SH-SY5Y (cell line): ENCODE results near the gene C2orf72.

Source experiments
- GATA2 ChIP-seq: IDR thresholded peaks from 2 replicates; pipeline ENCODE4 v1.6.1; 2011; ENCODE audit warnings: mild to moderate bottlenecking, low read depth, low read length
- GATA3 ChIP-seq: IDR thresholded peaks from 2 replicates; pipeline ENCODE4 v1.6.1; 2011; ENCODE audit warnings: low read depth, mild to moderate bottlenecking, low read length, moderate library complexity

Gene C2orf72

GRCh38 chr2:231047923-231048915 is 10.9 kb downstream of the C2orf72 start:
- TF ChIP-seq GATA3: no peak

- TF ChIP-seq GATA2 (no peak), GATA3 (no peak)
These were observed 12.1 kb downstream of the C2orf72 start for GRCh38 chr2:231049286-231050017.

GRCh38 chr2:231050018-231050901 is 12.9 kb downstream of the C2orf72 start:
- TF ChIP-seq GATA3 (no peak), GATA2 (no peak)

GRCh38 chr2:231051116-231051515 is 13.8 kb downstream of the C2orf72 start:
- no peak for TF ChIP-seq GATA3
- TF ChIP-seq GATA2: no peak

- no peak for TF ChIP-seq GATA3
- no peak for TF ChIP-seq GATA2
These were observed 15.4 kb downstream of the C2orf72 start for GRCh38 chr2:231052494-231053451.

- TF ChIP-seq GATA2: no peak
- TF ChIP-seq GATA3: no peak
These were observed 16.5 kb downstream of the C2orf72 start for GRCh38 chr2:231053846-231054245.

GRCh38 chr2:231056453-231057416 is 19.4 kb downstream of the C2orf72 start, which contains the start of gene PSMD1:
PSMD1 (plus strand) TSS chr2:231056867; CDS start chr2:231057026, 159 bp downstream.
- TF ChIP-seq GATA2 (0 out of 2 replicates have a peak, but pooled peaks have one; percentile 11), GATA3 (no peak)

GRCh38 chr2:231057590-231057989 is 20.3 kb downstream of the C2orf72 start:
- TF ChIP-seq GATA3 (no peak), GATA2 (no peak)

GRCh38 chr2:231058761-231059550 is 21.6 kb downstream of the C2orf72 start:
- TF ChIP-seq GATA2 (no peak), GATA3 (no peak)

- no peak for TF ChIP-seq GATA2
- no peak for TF ChIP-seq GATA3
These were observed 22.4 kb downstream of the C2orf72 start for GRCh38 chr2:231059756-231060155.

- no peak for TF ChIP-seq GATA2
- TF ChIP-seq GATA3: no peak
These were observed 25.5 kb downstream of the C2orf72 start for GRCh38 chr2:231062776-231063175.

- TF ChIP-seq GATA2: no peak
- no peak for TF ChIP-seq GATA3
These were observed 26.0 kb downstream of the C2orf72 start for GRCh38 chr2:231063347-231063746.

- TF ChIP-seq GATA3: no peak
- TF ChIP-seq GATA2: no peak
These were observed 28.6 kb downstream of the C2orf72 start for GRCh38 chr2:231065966-231066365.
